ENCODE results near the gene FNIP2.
"Not testable (repeated sequence)": the region's sequence is repeated elsewhere in the genome, so short reads cannot be mapped to it uniquely, and the experiment has no call there.

Gene FNIP2

DNA sequence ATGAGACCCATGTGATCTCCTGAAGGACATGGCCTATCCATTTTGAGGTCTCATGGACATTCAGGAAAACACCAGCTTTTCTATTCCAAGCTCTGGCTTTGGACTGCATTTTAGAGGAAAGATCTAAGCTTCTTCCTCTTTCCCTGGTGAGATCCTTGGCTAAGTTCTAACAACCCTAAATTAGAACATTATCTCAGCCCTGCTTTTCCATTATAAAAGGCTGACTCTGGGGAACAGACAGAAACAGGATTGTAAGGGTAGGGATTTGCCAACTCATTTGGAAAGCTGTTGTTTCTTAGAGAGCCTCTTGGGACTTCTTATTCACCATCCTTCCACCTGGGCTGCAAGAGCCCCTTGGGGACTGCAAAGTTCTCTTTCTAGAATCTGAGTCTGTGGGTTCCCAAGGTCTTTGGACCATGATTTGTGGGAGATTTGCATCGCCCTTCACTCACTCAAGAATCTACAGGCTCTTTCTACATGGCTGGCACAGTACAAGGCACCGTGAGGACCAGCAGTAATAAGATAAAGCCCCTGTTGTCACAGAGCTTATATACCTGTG, 146.9 kb downstream of the FNIP2 start:
- no peak for DNase-seq (ENCODE audit: low read depth)

DNA sequence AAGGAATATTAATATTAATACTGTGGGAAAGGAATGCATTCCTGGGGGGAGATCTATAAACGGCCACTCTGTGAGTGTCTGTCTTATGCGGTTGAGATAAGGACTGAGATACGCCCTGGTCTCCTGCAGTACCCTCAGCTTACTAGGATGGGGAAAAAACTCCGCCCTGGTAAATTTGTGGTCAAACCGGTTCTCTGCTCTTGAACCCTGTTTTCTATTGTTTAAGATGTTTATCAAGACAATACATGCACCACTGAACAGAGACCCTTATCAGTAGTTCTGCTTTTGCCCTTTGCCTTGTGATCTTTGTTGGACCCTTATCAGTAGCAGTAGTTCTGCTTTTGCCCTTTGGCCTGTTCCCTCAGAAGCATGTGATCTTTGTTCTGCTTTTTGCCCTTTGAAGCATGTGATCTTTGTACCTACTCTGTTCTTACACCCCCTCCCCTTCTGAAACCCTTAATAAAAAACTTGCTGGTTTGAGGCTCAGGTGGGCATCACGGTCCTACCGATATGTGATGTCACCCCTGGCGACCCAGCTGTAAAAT, 151.7 kb downstream of the FNIP2 start:
- DNase-seq (ENCODE audit: low read depth): not testable (repeated sequence)

DNA sequence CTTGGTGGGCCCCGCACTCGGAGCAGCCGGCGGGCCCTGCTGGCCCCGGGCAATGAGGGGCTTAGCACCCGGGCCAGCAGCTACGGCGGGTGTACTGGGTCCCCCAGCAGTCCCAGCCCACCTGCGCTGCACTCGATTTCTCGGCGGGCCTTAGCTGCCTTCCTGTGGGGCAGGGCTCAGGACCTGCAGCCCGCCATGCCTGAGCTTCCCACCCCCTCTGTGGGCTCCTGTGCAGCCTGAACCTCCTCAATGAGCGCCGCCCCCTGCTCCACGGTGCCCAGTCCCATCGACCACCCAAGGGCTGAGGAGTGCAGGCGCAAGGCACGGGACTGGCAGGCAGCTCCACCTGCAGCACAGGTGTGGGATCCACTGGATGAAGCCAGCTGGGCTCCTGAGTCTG, 158.9 kb downstream of the FNIP2 start:
- not testable (repeated sequence) for DNase-seq (ENCODE audit: low read depth)

DNA sequence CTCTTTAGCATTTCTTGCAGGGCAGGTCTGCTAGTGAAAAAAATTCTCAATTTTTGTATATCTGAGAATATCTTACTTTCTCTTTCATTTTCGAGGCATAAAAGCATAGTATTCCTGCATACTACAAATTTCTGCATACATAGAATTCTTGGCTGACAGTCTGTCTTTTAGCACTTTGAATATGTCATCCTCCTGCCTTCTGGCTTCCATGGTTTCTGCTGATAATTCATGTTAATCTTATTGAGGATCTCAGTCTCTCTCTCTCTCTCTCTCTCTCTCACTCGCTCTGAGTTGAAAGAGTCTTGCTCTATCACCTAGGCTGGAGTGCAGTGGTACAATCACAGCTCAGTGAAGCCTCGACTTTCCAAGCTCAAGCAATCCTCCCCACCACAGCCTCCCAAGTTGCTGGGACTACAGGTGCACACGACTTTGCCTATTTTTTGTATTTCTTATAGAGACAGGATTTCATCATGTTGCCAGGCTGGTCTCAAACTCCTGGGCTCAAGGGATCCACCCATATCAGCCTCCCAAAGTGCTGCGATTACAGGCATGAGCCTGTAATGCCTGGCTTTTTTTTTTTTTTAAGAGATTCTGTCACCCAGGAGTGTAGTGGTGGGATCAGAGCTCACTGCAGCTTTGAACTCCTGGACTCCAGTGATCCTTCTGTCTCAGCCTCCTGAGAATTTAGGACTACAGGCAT, 161.3 kb downstream of the FNIP2 start:
- DNase-seq (ENCODE audit: low read depth): no peak

DNA sequence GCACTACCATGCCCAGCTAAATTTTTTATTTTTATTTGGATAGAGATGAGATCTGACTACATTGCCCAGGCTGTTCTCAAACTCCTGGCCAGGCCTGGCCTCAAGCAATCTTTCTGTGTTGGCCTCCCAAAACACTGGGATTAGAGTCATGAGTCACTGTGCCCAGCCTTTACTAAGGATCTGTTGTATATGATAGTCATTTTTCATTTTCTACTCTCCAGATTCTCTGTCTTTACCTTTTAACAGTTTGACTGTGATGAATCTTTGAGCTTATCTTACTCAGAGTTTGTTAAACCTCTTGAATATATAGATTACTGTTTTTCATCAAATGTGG, 161.8 kb downstream of the FNIP2 start:
- no peak for DNase-seq (ENCODE audit: low read depth)

DNA sequence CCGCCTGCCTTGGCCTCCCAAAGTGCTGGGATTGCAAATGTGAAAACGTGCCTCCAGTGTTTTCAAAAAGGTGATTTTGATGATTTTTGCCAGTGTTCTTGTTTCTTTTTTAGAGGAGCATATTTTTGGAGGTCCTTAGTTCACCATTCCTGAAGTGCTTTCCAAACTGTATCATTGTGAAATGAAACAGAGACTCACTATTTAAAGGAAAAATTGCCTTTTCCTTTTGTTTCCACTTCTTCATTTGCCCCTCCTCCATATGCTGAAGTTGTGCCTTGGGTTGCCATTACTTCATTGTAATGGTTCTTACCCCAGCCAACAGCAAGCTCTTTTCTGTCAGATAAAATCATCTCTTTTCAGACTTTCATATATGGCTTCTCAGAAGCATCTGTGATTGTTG, 164.4 kb downstream of the FNIP2 start:
- no peak for DNase-seq (ENCODE audit: low read depth)

DNA sequence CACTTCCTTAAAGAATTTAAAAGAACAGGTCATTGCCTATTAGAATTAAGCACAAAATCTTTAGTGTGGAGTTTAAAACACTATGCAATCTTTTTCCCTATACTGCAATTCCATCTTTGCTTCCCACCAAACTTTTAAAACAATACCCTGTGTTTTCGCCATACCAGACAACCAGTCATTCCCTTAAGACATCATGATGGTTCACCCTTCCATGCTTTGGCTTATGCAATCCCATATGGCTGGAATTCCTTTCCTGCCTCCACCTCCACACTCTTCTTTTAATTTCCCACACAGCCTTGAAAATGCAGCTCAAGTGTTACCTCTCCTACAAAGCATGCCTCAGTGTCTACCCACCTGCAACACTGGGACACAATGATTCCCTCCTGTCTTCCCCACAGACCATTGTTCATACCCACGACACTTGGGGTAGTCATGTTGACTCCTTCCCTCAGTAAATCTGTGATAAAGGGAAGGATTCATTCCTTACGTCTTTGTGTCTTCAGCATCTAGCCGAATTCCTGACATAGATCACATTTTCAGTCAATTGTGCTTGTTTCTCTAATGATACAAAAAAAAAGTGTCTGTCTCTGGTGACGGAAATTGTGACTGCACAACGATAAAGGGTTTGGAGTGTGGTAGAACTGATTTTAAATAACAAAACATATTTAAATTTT, 166.3 kb downstream of the FNIP2 start:
- DNase-seq (ENCODE audit: low read depth): no peak

DNA sequence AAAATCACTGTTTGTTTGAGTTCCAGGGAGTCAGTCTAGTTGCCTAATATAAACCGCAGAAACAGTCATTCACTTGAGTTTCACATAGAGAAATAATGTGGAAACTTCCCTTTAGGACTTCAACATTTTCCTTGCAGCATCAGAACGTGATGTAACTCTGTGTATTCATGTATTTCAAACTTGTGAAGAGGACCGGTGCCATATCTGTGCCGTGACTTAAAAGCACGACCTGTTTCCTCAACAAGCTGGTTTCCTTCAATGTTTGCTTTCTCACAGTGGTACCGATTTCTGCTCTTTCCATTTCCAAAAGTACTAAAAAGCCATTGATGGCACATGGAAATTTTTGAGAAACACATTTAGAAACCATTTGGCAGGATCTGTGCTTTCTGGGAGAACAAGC, 167.4 kb downstream of the FNIP2 start:
- no peak for DNase-seq (ENCODE audit: low read depth)

DNA sequence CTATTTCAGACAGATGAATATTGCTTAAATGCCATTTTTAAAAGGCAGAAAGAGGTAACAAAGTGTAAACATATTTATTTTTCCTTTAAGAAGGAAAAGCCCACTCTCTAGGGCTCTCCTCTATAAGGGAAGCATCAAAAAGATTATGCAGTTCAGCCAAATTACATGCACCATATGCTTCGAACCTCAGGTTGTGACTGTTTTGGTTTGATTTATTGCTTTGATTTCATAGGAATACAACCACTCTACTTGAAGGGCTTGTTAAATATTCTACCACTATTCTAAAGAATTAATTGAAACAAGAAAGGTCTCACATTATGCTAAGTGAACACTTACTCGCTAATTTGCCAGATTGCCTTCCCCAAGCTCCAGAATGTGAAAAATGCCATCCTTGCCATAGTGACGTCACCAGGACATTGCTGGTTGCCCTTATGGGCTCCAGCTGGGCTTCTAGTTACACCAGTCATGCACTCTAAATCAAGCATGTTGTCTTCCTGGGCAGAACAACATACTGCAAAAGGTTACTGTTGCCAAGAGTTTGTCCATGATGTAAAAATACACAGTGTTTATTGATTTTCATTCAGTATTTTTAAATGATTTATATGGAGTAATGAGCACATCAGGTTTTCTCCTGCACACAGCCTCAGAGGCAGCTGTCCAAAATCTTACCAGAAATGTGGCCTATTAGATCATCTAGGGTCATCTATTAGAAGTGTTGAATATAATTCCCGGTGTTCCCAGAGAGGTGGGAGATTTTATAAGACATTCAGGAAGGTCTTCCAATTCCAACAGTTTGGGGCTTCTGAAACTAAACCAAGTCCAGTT, 169.6 kb downstream of the FNIP2 start:
- DNase-seq (ENCODE audit: low read depth): no peak

DNA sequence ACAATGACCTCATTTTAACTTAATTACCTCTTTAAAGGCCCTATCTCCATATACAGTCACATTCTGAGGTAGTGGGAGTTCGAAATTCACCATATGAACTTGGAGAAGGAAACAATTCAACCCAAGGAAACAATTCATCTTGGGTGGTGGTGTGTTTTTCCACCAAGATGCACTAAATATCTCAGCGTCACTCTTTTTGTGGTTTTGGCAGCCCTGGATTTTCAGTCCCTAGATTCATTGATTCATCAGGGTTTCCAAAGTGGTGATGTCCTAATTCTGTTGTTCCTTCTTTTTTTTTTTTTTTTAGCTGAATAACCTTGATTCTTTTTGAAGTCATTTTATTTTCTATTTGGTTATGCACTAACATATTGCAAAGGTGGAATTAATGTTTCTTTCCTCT, 171.4 kb downstream of the FNIP2 start:
- DNase-seq (ENCODE audit: low read depth): no peak

DNA sequence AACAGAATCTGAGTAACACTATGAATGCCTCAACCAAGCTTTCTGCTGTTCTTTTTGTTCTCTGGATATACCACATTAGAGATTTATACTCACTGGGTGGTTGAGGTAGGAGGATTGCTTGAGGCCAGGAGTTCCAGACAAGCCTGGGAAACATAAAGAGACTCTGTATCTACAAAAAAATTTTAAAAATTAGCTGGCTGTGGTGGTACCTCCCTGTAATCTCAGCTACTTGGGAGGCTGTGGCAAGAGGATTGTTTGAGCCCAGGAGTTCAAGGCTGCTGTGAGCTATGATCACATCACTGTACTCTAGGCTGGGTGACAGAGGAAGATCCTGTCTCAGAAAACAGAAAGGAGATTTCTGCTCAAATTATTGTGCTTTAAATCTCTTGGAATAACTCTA, 172.5 kb downstream of the FNIP2 start:
- no peak for DNase-seq (ENCODE audit: low read depth)

DNA sequence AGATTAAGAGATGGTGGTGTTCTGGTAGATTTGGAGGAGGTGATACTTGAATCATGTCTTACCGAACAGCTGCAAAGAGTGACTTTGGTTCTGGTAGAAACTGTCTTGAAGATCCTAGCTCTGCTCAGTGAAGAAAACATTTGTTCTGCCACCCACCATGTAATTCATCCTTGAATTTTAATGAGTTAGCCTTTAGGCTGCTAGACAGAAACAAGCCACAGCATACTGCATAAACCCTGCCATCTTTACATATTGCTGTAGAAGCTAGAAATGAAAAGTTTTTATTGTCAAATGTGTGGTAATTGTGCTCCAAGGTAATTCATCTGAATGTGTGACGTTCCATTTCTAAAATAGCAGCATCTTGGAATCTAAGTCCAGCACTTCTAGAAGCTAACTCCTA, 173.1 kb downstream of the FNIP2 start:
- DNase-seq (ENCODE audit: low read depth): no peak

DNA sequence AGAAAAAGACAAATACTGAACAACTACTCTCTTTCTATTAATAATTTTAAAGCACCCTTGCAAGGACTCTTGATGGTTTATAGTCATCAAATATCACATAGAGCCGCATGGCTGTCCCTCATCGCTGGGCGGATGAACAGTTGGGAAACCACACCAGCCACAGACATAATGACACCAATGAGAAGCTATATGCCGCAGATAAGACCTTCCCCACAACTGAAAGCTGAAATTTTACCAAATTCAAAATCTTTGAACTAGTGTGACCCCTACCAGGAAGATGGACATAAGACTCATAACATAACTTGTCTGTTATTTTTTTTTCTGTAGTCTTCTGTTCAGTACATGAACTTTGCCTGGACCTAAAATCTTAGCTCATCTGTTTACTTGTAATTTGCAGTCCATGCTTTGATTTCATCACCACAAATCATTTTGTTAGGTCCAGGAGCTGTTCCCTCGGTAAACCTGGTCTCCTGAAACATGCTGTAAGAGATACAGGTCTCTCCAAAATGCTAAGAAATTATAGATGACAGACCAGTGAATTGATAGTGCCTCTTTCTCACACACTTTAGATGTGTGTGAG, 176.8 kb downstream of the FNIP2 start:
- no peak for DNase-seq (ENCODE audit: low read depth)

DNA sequence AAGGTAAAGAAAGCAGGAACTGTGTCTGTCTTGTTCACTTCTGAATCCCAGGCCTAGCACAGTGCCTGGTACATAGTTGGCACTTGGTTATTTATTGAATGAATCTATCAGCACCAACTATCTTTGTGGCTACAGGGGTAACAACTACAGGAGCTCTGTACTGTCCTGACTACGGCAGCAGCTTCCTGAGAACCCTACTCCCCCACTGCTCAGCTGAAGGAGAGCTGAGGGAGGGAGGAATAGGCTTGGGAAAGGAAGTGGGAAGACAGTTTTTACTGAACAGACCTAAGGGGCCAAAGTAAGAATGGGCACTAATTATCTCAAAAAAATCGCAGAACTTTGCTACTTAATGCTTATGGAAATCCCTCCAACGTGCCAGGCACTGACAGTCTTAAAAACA, 178.0 kb downstream of the FNIP2 start:
- no peak for DNase-seq (ENCODE audit: low read depth)

DNA sequence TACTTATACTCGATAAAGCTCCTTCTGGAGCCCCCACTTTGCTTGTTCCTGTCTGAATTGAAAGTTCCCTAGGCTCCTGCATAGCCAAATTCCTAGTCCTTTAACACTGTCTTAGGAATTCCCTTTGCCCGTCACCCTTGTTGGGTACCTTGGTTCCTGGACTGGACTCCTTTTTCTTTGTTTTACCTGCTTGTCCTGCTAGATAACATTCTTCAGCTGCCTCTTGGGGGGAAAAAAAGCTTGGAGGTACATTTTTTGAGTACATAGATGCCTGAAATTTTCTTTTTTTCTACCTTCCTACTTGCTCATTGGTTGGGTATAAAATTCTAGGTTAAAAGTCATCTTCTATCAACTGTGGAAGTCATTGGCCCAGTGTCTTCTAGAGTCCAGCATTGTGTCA, 179.2 kb downstream of the FNIP2 start:
- DNase-seq (ENCODE audit: low read depth): no peak

DNA sequence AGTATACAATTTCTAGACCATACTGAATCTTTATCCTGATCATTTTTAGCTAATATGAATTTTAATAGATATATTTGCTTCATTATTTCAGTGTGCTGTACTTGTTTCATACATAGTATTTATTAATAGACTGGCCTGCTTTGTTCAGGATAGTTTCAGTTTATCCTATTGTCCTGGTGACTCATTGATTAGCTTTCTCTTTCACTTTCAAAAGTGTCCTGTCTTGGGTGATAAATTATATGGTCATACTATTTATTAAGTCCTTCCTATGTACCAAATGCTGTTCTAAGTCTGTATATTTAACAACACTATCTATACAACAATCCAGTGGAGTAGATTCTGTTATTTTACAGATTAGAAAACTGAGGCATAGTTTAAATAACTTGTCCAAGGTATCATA, 180.3 kb downstream of the FNIP2 start:
- DNase-seq (ENCODE audit: low read depth): no peak

DNA sequence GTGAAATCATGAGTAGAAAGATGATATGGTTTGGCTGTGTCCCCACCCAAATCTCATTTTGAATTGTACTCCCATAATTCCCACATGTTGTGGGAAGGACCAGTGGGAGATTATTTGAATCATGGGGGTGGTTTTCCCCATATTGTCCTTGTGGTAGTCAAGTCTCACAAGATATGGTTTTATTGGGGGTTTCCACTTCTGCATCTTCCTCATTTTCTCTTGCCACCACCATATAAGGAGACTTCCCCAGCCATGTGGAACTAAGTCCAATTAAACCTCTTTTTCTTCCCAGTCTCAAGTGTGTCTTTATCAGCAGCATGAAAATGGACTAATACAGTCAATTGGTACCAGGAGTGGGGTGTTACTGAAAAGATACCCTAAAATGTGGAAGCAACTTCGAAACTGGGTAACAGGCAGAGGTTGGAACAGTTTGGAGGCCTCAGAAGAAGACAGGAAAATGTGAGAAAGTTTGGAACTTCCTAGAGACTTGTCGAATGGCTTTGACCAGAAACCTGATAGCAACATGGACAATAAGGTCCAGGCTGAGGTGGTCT, 183.5 kb downstream of the FNIP2 start:
- not testable (repeated sequence) for DNase-seq (ENCODE audit: low read depth)

DNA sequence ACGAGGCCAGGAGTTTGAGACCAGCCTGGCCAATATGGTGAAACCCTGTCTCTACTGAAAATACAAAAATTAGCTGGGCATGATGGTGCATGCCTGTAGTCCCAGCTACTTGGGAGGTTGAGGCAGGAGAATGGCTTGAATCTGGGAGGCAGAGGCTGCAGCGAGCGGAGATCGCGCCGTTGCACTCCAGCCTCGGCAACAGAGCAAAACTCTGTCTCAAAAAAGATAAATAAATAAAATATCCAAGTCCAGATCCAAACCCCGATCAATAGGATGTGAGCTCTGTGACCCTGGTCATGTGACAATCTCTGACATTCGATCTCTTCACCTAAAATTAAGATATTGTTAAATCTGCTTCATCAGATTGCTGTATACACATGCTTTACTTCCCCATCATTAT, 187.5 kb downstream of the FNIP2 start:
- DNase-seq (ENCODE audit: low read depth): not testable (repeated sequence)

DNA sequence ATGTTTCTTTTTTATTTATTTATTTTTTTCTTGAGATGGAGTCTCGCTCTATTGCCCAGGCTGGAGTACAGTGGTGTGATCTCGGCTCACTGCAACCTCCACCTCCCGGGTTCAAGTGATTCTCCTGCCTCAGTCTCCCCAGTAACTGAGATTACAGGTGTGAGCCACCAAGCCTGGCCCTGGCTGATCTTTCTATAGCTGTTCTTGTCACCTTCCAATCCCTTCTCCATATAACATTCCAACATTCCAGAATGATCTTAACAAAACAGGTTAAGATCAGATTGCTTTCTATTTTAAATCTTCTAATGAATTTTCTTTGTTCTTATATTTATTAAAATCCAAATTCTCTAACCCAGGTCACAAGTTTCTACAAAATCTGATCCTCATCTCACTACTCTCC, 188.1 kb downstream of the FNIP2 start:
- not testable (repeated sequence) for DNase-seq (ENCODE audit: low read depth)

Measured in activated T-cell treated with anti-CD3 and anti-CD28 coated beads for 48 hours (primary cell).